PC-3 (cell line): ENCODE measurements around the gene CFAP206. TPM values are rescaled to one million over a fixed set of nuclear protein-coding genes. Genes with fewer than 3 reads are reported as not detected.
A peak's percentile ranks its signal among the peaks of the same experiment; 100 is the strongest.

Source experiments
- ATAC-seq: fragments of 200-7000 bp; cut with Tn5 transposase; 2 replicates; pipeline ENCODE4 v1.9.1; 2020; ENCODE audit warnings: mild to moderate bottlenecking, moderate library complexity
- BruUV-seq: library from RNA; stranded (reverse); fragments of 400-500 nt; replicated peaks from 2 replicates; lab custom pipeline; 2021; lab: Mats Ljungman, UMichigan
- CTCF ChIA-PET: fragments of 300-600 bp; sonication (Branson Sonifier 250); formaldehyde crosslinking; loops from one replicate; lab custom pipeline; 2022; ENCODE audit warnings: antibody characterized with exemption; lab: Charles Lee
- POLR2A ChIA-PET: fragments of 300-600 bp; sonication (Branson Sonifier 250); formaldehyde crosslinking; loops from one replicate; lab custom pipeline; 2022; ENCODE audit warnings: antibody characterized with exemption; ENCODE audit not compliant: unreplicated experiment; lab: Charles Lee
- DNase-seq: peaks from one replicate; pipeline ENCODE4 v3.0.0-alpha.2; 2015
- H2AFZ ChIP-seq: fragments of 300-600 bp; sonication (generic); 2 replicates; pipeline ENCODE4 v1.6.0; 2016; ENCODE audit warnings: antibody characterized with exemption, low read length
- H3F3A ChIP-seq: fragments of 300-600 bp; sonication (generic); one replicate; pipeline ENCODE4 v1.6.0; 2017; ENCODE audit warnings: antibody characterized with exemption, low read length, control low read depth, mild to moderate bottlenecking; ENCODE audit not compliant: unreplicated experiment
- H3K27ac ChIP-seq: fragments of 300-600 bp; sonication (generic); 2 replicates; pipeline ENCODE4 v1.5.1; 2016; ENCODE audit warnings: mild to moderate bottlenecking, low read length
- H3K27me3 ChIP-seq: fragments of 300-600 bp; sonication (generic); 2 replicates; pipeline ENCODE4 v1.6.1; 2016; ENCODE audit warnings: low read length, mixed read lengths
- H3K36me3 ChIP-seq: fragments of 300-600 bp; sonication (generic); 2 replicates; pipeline ENCODE4 v1.6.1; 2016; ENCODE audit warnings: low read depth, mixed run types, low read length, mixed read lengths
- H3K4me1 ChIP-seq: fragments of 300-600 bp; sonication (generic); 2 replicates; pipeline ENCODE4 v1.5.1; 2016; ENCODE audit warnings: low read length; ENCODE audit not compliant: insufficient read depth
- H3K4me2 ChIP-seq: fragments of 300-600 bp; sonication (generic); 2 replicates; pipeline ENCODE4 v1.6.0; 2016; ENCODE audit warnings: low read length
- H3K4me3 ChIP-seq: fragments of 300-600 bp; sonication (generic); 2 replicates; pipeline ENCODE4 v1.5.1; 2016; ENCODE audit warnings: mild to moderate bottlenecking, low read length, mixed read lengths
- H3K79me2 ChIP-seq: fragments of 300-600 bp; sonication (generic); 2 replicates; pipeline ENCODE4 v1.6.1; 2017; ENCODE audit warnings: low read length, mixed read lengths
- H3K9ac ChIP-seq: fragments of 300-600 bp; sonication (generic); 2 replicates; pipeline ENCODE4 v1.6.0; 2016; ENCODE audit warnings: mild to moderate bottlenecking, low read length
- H3K9me2 ChIP-seq: fragments of 300-600 bp; sonication (generic); replicated peaks from 2 replicates; pipeline ENCODE4 v1.6.1; 2016; ENCODE audit warnings: mixed run types, low read length, mixed read lengths
- H3K9me3 ChIP-seq: fragments of 300-600 bp; sonication (generic); 2 replicates; pipeline ENCODE4 v1.6.1; 2016; ENCODE audit warnings: low read length, mixed read lengths
- H4K20me1 ChIP-seq: fragments of 300-600 bp; sonication (generic); 2 replicates; pipeline ENCODE4 v1.6.1; 2016; ENCODE audit warnings: low read length, mixed read lengths
- CTCF ChIP-seq: fragments of 300-600 bp; sonication (generic); conservative IDR thresholded peaks from 2 replicates; pipeline ENCODE4 v1.5.1; 2017; ENCODE audit warnings: antibody characterized with exemption, low read depth, mild to moderate bottlenecking, low read length
- EZH2 ChIP-seq: fragments of 300-600 bp; sonication (generic); IDR thresholded peaks from one replicate; pipeline ENCODE4 v1.6.1; 2017; ENCODE audit warnings: antibody characterized with exemption, mild to moderate bottlenecking, low read length; ENCODE audit not compliant: unreplicated experiment
- EZH2phosphoT487 ChIP-seq: fragments of 300-600 bp; sonication (generic); IDR thresholded peaks from 2 replicates; pipeline ENCODE4 v1.6.1; 2018; ENCODE audit warnings: mild to moderate bottlenecking, antibody characterized with exemption, low read length, borderline replicate concordance
- intact Hi-C: fragments of 100-400 bp; cut with micrococcal nuclease; formaldehyde crosslinking; loops from 2 replicates; pipeline ENCODE4 v1.9.0; 2023
- total RNA-seq: library from RNA; depleted of rRNA; stranded (reverse); fragments of >200 nt; gene quantifications from 2 replicates; pipeline ENCODE4 v1.2.3, GENCODE V29; 2014

Gene CFAP206
- total RNA-seq, 1 experiment from 2014 or later = 0.07 TPM

GRCh38 chr6:87430499-87430898, 22.7 kb downstream of the CFAP206 start:
- Histone ChIP-seq H3K4me3 (no peak overlapping the region), H3K9me2 (no peaks in the 10 kb centered on the region), H3K9me3 (no peaks in the 10 kb centered on the region), H3K4me1 (no peaks in the 10 kb centered on the region), H3K4me2 (no peak overlapping the region), H3K27ac (no peak overlapping the region), H3F3A (no peaks in the 10 kb centered on the region), H3K27me3 (peaks cover 17% of the 10 kb centered on the region; the same call in 1 of the 2 replicates), H3K36me3 (no peaks in the 10 kb centered on the region), H4K20me1 (no peaks in the 10 kb centered on the region), H2AFZ (no peak overlapping the region), H3K9ac (no peak overlapping the region), H3K79me2 (no peaks in the 10 kb centered on the region)
- ChIA-PET CTCF (no interaction called here), POLR2A (no interaction called here)
- no TSS peak for BruUV-seq
- intact Hi-C loops = no loop called here
- ATAC-seq = no peak
- TF ChIP-seq EZH2 (no peak), CTCF (no peak), EZH2phosphoT487 (no peak)
- DNase-seq = no peak

- H3F3A ChIP-seq = no peaks in the 10 kb centered on the region
- H3K27ac ChIP-seq = no peak overlapping the region
- BruUV-seq = no TSS peak
- H3K9me2 ChIP-seq = no peaks in the 10 kb centered on the region
- H3K79me2 ChIP-seq = no peaks in the 10 kb centered on the region
- no peaks in the 10 kb centered on the region for H4K20me1 ChIP-seq
- H3K9me3 ChIP-seq = no peaks in the 10 kb centered on the region
- DNase-seq = no peak
- CTCF ChIA-PET = no interaction called here
- ATAC-seq = no peak
- H3K4me2 ChIP-seq = no peak overlapping the region
- peaks cover 17% of the 10 kb centered on the region; the same call in 1 of the 2 replicates for H3K27me3 ChIP-seq
- H3K36me3 ChIP-seq = no peaks in the 10 kb centered on the region
- intact Hi-C loops = no loop called here
- no peak overlapping the region for H3K4me3 ChIP-seq
- POLR2A ChIA-PET = no interaction called here
- no peak overlapping the region for H3K9ac ChIP-seq
- H3K4me1 ChIP-seq = no peaks in the 10 kb centered on the region
- H2AFZ ChIP-seq = no peak overlapping the region
- no peak for TF ChIP-seq EZH2phosphoT487
- TF ChIP-seq EZH2 = no peak
- no peak for TF ChIP-seq CTCF
Measured at GRCh38 chr6:87431263-87431662, 23.5 kb downstream of the CFAP206 start.

- Histone ChIP-seq H3K9me3 (no peaks in the 10 kb centered on the region), H3K27ac (no peak overlapping the region), H2AFZ (no peak overlapping the region), H3K79me2 (no peaks in the 10 kb centered on the region), H3K36me3 (no peaks in the 10 kb centered on the region), H3K4me2 (no peak overlapping the region), H3K4me3 (no peak overlapping the region), H4K20me1 (no peaks in the 10 kb centered on the region), H3K9me2 (no peaks in the 10 kb centered on the region), H3F3A (no peaks in the 10 kb centered on the region), H3K9ac (no peak overlapping the region), H3K27me3 (no peaks in the 10 kb centered on the region), H3K4me1 (no peaks in the 10 kb centered on the region)
- ATAC-seq (peak; percentile 57), DNase-seq (peak; percentile 63)
- no peak for TF ChIP-seq EZH2phosphoT487
- TF ChIP-seq CTCF = no peak
- no peak for TF ChIP-seq EZH2
- intact Hi-C loops = no loop called here
- no TSS peak for BruUV-seq
- ChIA-PET POLR2A (no interaction called here), CTCF (no interaction called here)
Measured at GRCh38 chr6:87436435-87436834, 28.7 kb downstream of the CFAP206 start.
